ENCODE results near the gene LATS2. TPM values are rescaled to one million over a fixed set of nuclear protein-coding genes. Genes with fewer than 3 reads are reported as not detected.

LATS2 gene
- total RNA-seq, 1 donor from 2014 or later: 29.8 TPM

DNA sequence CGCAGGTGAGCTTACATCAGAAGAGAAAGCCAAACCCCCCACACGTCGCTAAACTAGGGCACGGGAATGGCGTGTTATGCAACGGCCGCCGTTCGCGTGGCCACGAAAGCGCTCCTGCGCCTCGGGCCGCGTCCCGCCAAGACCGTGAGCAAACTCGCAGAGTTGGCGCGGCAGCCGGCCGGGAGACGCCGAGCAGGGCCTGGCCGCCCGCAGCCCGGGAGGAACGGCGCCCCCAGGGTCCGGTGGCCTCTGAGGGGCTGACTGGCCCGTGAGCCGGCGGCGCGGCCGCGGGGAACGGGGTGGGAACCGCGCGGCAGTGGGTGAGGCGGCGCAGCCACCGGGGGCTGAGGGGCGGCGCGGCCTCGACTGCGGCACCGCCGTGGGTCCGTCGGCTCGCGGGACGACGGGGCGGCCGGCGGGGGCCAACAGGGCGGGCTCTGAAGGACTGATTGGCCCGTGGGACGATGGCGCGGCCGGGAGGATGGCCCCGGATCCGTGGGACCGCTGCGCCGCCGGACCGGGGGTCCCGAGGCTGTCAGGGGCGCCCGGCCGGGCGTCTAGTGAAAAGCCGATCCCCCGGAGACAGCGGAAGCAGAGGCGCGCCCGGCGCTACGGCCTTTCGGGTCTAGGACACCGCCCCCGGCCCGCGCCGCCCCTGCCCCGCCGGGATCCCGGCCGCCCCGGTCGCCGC, 903 bp downstream of the LATS2 start:
- TF ChIP-seq, protein P1, sequence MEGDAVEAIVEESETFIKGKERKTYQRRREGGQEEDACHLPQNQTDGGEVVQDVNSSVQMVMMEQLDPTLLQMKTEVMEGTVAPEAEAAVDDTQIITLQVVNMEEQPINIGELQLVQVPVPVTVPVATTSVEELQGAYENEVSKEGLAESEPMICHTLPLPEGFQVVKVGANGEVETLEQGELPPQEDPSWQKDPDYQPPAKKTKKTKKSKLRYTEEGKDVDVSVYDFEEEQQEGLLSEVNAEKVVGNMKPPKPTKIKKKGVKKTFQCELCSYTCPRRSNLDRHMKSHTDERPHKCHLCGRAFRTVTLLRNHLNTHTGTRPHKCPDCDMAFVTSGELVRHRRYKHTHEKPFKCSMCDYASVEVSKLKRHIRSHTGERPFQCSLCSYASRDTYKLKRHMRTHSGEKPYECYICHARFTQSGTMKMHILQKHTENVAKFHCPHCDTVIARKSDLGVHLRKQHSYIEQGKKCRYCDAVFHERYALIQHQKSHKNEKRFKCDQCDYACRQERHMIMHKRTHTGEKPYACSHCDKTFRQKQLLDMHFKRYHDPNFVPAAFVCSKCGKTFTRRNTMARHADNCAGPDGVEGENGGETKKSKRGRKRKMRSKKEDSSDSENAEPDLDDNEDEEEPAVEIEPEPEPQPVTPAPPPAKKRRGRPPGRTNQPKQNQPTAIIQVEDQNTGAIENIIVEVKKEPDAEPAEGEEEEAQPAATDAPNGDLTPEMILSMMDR (IDR thresholded peaks at IDR 0.05; ENCODE audit: unreplicated experiment): no peak
- DNase-seq (ENCODE audit: low spot score): peak; percentile 47
- Mint-ChIP-seq H3K27me3 (ENCODE audit: unreplicated experiment) (peaks cover 10% of the 10 kb centered on the region), H3K36me3 (ENCODE audit: low read depth, unreplicated experiment) (peaks cover 5% of the 10 kb centered on the region), H3K9me3 (ENCODE audit: unreplicated experiment) (no peaks in the 10 kb centered on the region), H3K27ac (ENCODE audit: unreplicated experiment) (peak overlapping the region; percentile 57), H3K4me1 (ENCODE audit: unreplicated experiment) (peaks cover 11% of the 10 kb centered on the region), H3K4me3 (ENCODE audit: unreplicated experiment) (peak overlapping the region; percentile 91)

DNA sequence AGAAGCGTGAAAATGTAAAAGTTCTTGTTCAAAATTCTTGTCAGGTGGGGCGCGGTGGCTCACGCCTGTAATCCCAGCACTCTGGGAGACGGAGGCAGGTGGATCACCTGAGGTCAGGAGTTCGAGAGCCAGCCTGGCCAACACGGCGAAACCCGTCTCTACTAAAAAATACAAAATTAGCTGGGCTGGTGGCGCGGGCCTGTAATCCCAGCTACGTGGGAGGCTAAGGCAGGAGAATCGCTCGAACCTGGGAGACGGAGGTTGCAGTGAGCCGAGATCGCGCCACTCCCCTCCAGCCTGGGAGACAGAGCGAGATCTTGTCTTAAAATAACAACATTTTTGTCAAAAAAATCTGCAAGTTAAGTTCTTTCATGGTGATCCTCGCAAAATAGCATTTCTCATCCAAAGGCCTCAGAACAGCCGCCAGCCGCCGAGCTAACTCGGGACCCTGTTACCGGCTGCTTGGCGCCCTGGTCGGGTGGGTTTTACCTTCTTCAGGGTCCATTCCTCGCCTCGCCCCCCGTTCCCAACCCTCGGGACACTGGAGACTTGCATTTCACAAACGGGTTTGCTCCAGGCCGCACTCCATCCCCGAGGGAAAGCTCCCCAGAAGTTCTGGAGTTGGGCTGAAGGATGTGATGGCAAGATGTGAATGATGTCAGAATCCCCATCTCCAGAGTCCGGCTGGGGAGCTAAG, 1.6 kb downstream of the LATS2 start:
- Mint-ChIP-seq H3K27ac (ENCODE audit: unreplicated experiment) (peak overlapping the region; percentile 75), H3K4me3 (ENCODE audit: unreplicated experiment) (peak overlapping the region; percentile 91), H3K4me1 (ENCODE audit: unreplicated experiment) (peaks cover 11% of the 10 kb centered on the region), H3K36me3 (ENCODE audit: low read depth, unreplicated experiment) (peaks cover 5% of the 10 kb centered on the region), H3K9me3 (ENCODE audit: unreplicated experiment) (no peaks in the 10 kb centered on the region), H3K27me3 (ENCODE audit: unreplicated experiment) (peaks cover 10% of the 10 kb centered on the region)
- DNase-seq (ENCODE audit: low spot score): no peak
- TF ChIP-seq, protein P1 (IDR thresholded peaks at IDR 0.05; ENCODE audit: unreplicated experiment): no peak

DNA sequence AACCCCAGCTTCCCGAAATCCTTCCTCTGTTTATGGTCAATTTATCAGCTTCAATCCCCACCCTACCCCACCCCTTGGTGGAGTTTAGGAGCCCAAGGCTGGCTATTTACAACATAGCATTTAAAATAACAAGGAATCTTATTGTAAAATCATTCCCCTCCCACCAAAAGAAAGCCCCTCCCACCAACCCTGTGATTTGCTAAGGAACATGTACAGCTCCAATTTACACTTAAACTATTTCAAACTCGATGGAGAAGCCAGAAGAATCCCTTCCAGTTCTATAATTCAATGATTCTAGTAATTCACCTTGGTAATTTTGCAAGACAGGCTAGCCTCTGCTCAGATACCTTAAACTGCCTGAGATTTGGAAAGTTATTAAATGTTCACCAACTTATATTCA, 3.0 kb downstream of the LATS2 start:
- no peak for DNase-seq (ENCODE audit: low spot score)
- Mint-ChIP-seq H3K4me1 (ENCODE audit: unreplicated experiment) (peaks cover 17% of the 10 kb centered on the region), H3K27me3 (ENCODE audit: unreplicated experiment) (peaks cover 10% of the 10 kb centered on the region), H3K9me3 (ENCODE audit: unreplicated experiment) (no peaks in the 10 kb centered on the region), H3K36me3 (ENCODE audit: low read depth, unreplicated experiment) (peaks cover 9% of the 10 kb centered on the region), H3K4me3 (ENCODE audit: unreplicated experiment) (peak overlapping the region; percentile 91), H3K27ac (ENCODE audit: unreplicated experiment) (peak overlapping the region; percentile 50)
- TF ChIP-seq, protein P1 (IDR thresholded peaks at IDR 0.05; ENCODE audit: unreplicated experiment): no peak

DNA sequence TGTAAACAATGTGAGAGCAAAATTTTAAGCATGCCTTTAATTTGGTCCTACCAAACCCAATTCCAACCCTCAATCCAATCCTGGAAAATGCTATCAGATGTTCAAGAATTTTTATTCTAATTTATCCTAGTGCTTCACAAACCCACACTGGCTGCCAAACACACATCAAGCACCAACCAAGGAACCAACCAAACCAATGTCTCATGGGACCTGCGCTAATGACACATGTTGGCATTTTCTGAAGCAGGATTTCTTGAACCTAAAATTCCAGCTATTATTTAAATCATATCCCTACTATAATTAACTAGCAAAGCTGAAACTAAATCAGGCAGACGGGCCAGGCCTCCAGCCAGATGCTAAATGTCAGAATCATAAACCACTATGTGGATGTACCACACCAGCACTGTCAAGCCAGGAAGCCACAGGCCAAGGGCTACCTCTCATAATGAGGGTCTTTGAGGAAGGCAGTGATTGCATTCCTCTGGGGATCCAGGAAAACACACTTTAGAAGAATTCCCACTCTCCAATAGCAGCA, 5.8 kb downstream of the LATS2 start:
- Mint-ChIP-seq H3K4me3 (ENCODE audit: unreplicated experiment) (no peak overlapping the region), H3K4me1 (ENCODE audit: unreplicated experiment) (peaks cover 25% of the 10 kb centered on the region), H3K27me3 (ENCODE audit: unreplicated experiment) (peaks cover 9% of the 10 kb centered on the region), H3K36me3 (ENCODE audit: low read depth, unreplicated experiment) (peaks cover 15% of the 10 kb centered on the region), H3K27ac (ENCODE audit: unreplicated experiment) (no peak overlapping the region), H3K9me3 (ENCODE audit: unreplicated experiment) (no peaks in the 10 kb centered on the region)
- TF ChIP-seq, protein P1 (IDR thresholded peaks at IDR 0.05; ENCODE audit: unreplicated experiment): no peak
- DNase-seq (ENCODE audit: low spot score): no peak

DNA sequence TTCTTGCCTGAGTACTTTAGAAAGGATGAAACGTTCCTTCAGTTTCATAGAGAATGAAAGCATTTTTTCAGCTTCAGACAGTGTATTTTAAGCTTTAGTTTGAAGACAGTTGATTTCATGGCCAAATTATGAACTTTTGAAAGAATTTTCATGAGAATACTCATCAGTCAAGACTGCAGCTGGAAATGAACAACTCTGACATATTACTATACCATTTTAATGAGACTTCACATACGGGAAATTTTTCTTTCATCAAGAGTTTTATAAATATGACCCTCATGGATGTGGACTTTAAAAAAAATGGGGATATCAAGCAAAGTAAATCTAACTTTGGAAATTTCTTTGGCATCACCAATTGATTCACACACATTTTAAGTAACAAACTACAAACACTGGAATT, 6.4 kb downstream of the LATS2 start:
- Mint-ChIP-seq H3K4me1 (ENCODE audit: unreplicated experiment) (peaks cover 25% of the 10 kb centered on the region), H3K27ac (ENCODE audit: unreplicated experiment) (no peak overlapping the region), H3K27me3 (ENCODE audit: unreplicated experiment) (peaks cover 8% of the 10 kb centered on the region), H3K4me3 (ENCODE audit: unreplicated experiment) (no peak overlapping the region), H3K36me3 (ENCODE audit: low read depth, unreplicated experiment) (peaks cover 17% of the 10 kb centered on the region), H3K9me3 (ENCODE audit: unreplicated experiment) (no peaks in the 10 kb centered on the region)
- TF ChIP-seq, protein P1 (IDR thresholded peaks at IDR 0.05; ENCODE audit: unreplicated experiment): no peak
- no peak for DNase-seq (ENCODE audit: low spot score)
